Measurements from ENCODE around the gene CRB2. TPM values are rescaled to one million over a fixed set of nuclear protein-coding genes. Genes with fewer than 3 reads are reported as not detected.

The CRB2 gene
- total and polyA plus RNA-seq, 11 donors, result 0.05 to 10.1 (median 0.10) TPM; not detected in 8

- DNase-seq (no peak), ATAC-seq (no peak)
- no peaks in the 10 kb centered on the region for H3K27me3 ChIP-seq
- no peak overlapping the region for H3K4me3 ChIP-seq
- no peaks in the 10 kb centered on the region for H3K36me3 ChIP-seq
- H3K27ac ChIP-seq, result no peak overlapping the region
- H3K9me3 ChIP-seq, result peaks cover 0 to 9% (median 0%) of the 10 kb centered on the region in 12 donors
- 76 to 87% (median 81%) methylated on average over 9 to 10 of the region's 10 CpGs for WGBS, 4 donors
- TF ChIP-seq POLR2A (IDR thresholded peaks at IDR 0.05), result no peak
- no peak for TF ChIP-seq CTCF (IDR thresholded peaks at IDR 0.05)
- intact Hi-C loops (cut with DNase I), result loop anchor here in 1 of 10 donors (5.0 kb wide), 1 partner anchor 37 kb away; no protein-coding TSS in a partner anchor
- no peaks in the 10 kb centered on the region for H3K4me1 ChIP-seq
Observed at GRCh38 chr9:123389070-123389469, 33.1 kb downstream of the CRB2 start.

GRCh38 chr9:123389698-123390097 lies 33.7 kb downstream of the CRB2 start:
- TF ChIP-seq CTCF (IDR thresholded peaks at IDR 0.05) (no peak), POLR2A (IDR thresholded peaks at IDR 0.05) (no peak)
- intact Hi-C loops (cut with DNase I), result loop anchor here in 1 of 10 donors (5.0 kb wide), 1 partner anchor 37 kb away; no protein-coding TSS in a partner anchor

GRCh38 chr9:123390337-123391135 lies 34.5 kb downstream of the CRB2 start:
- Histone ChIP-seq H3K4me3 (no peak overlapping the region), H3K4me1 (no peaks in the 10 kb centered on the region), H3K27me3 (no peaks in the 10 kb centered on the region), H3K36me3 (no peaks in the 10 kb centered on the region), H3K9me3 (peaks cover 0 to 9% (median 0%) of the 10 kb centered on the region in 12 donors), H3K27ac (no peak overlapping the region)
- no peak for DNase-seq
- TF ChIP-seq POLR2A (IDR thresholded peaks at IDR 0.05), result no peak
- TF ChIP-seq CTCF (IDR thresholded peaks at IDR 0.05), result no peak
- peak in 1 of 4 donors; percentile 11 for ATAC-seq
- intact Hi-C loops (cut with DNase I), result no loop called here
- 92 to 94% (median 93%) methylated on average over 23 of the region's 23 CpGs for WGBS, 4 donors

More at GRCh38 chr9:123389698-123390097, 33.7 kb downstream of the CRB2 start:
- H3K36me3 ChIP-seq, result no peaks in the 10 kb centered on the region
- no peak overlapping the region for H3K4me3 ChIP-seq
- 76 to 87% (median 82%) methylated on average over 12 of the region's 12 CpGs for WGBS, 4 donors
- peaks cover 0 to 9% (median 0%) of the 10 kb centered on the region in 12 donors for H3K9me3 ChIP-seq
- DNase-seq (no peak), ATAC-seq (no peak)
- no peaks in the 10 kb centered on the region for H3K4me1 ChIP-seq
- no peaks in the 10 kb centered on the region for H3K27me3 ChIP-seq
- H3K27ac ChIP-seq, result no peak overlapping the region

- H3K9me3 ChIP-seq, result peaks cover 0 to 9% (median 0%) of the 10 kb centered on the region in 12 donors
- WGBS, 4 donors, result 87 to 97% (median 94%) methylated on average over 5 of the region's 5 CpGs
- ATAC-seq (no peak), DNase-seq (no peak)
- intact Hi-C loops (cut with DNase I), result no loop called here
- H3K4me1 ChIP-seq, result no peaks in the 10 kb centered on the region
- H3K4me3 ChIP-seq, result no peak overlapping the region
- H3K36me3 ChIP-seq, result no peaks in the 10 kb centered on the region
- H3K27ac ChIP-seq, result no peak overlapping the region
- TF ChIP-seq POLR2A (IDR thresholded peaks at IDR 0.05), result no peak
- H3K27me3 ChIP-seq, result no peaks in the 10 kb centered on the region
Observed at GRCh38 chr9:123391233-123391632, 35.2 kb downstream of the CRB2 start.

Measured in heart left ventricle (tissue), 16 donors.